GM18511 (cell line): Measurements from ENCODE around the gene ADH1B.
"Not testable (repeated sequence)": the region's sequence is repeated elsewhere in the genome, so short reads cannot be mapped to it uniquely, and the experiment has no call there.

Experiments used
- ATAC-seq: cut with Tn5 transposase; IDR thresholded peaks from one replicate; pipeline ENCODE4 v1.9.1; 2021; ENCODE audit warnings: mild to moderate bottlenecking, moderate library complexity; ENCODE audit not compliant: unreplicated experiment

Gene ADH1B

GRCh38 chr4:99324979-99325378 is 3.8 kb upstream of the ADH1B start:
- no peak for ATAC-seq

GRCh38 chr4:99324361-99324760 is 3.2 kb upstream of the ADH1B start:
- ATAC-seq, result no peak

- ATAC-seq, result no peak
Measured at GRCh38 chr4:99323756-99324155, 2.6 kb upstream of the ADH1B start.

- not testable (repeated sequence) for ATAC-seq
Measured at GRCh38 chr4:99317811-99318210, 3.4 kb downstream of the ADH1B start.

GRCh38 chr4:99317354-99317753 is 3.8 kb downstream of the ADH1B start:
- no peak for ATAC-seq

GRCh38 chr4:99315839-99316238 is 5.4 kb downstream of the ADH1B start:
- ATAC-seq, result no peak

GRCh38 chr4:99314211-99314610 is 7.0 kb downstream of the ADH1B start:
- ATAC-seq, result no peak

- no peak for ATAC-seq
Measured at GRCh38 chr4:99310389-99310788, 10.8 kb downstream of the ADH1B start.

GRCh38 chr4:99305638-99306400 is 15.4 kb downstream of the ADH1B start:
- no peak for ATAC-seq

- no peak for ATAC-seq
Measured at GRCh38 chr4:99301376-99302164, 19.6 kb downstream of the ADH1B start.

GRCh38 chr4:99300934-99301333 is 20.3 kb downstream of the ADH1B start:
- no peak for ATAC-seq

GRCh38 chr4:99293357-99293756 is 27.8 kb downstream of the ADH1B start:
- no peak for ATAC-seq

GRCh38 chr4:99290848-99291786 is 30.1 kb downstream of the ADH1B start, which contains the start of gene ADH1A:
Gene ADH1A (minus strand): TSS chr4:99290985. CDS start chr4:99290914, 71 bp downstream.
- no peak for ATAC-seq

- no peak for ATAC-seq
Measured at GRCh38 chr4:99285387-99285786, 35.8 kb downstream of the ADH1B start.

- ATAC-seq, result no peak
Measured at GRCh38 chr4:99282731-99283130, 38.5 kb downstream of the ADH1B start.

- no peak for ATAC-seq
Measured at GRCh38 chr4:99281261-99281660, 39.9 kb downstream of the ADH1B start.

- ATAC-seq, result no peak
Measured at GRCh38 chr4:99276417-99276816, 44.8 kb downstream of the ADH1B start.

GRCh38 chr4:99275885-99276284 is 45.3 kb downstream of the ADH1B start:
- no peak for ATAC-seq

- ATAC-seq, result no peak
Measured at GRCh38 chr4:99275050-99275449, 46.2 kb downstream of the ADH1B start.

- ATAC-seq, result no peak
Measured at GRCh38 chr4:99273704-99274103, 47.5 kb downstream of the ADH1B start.

GRCh38 chr4:99264927-99265326 is 56.3 kb downstream of the ADH1B start:
- ATAC-seq, result no peak
